NOMO-1 treated with dmso at 0.1 percent for 144 hours (cell line): ENCODE results near the gene SIGLEC9.

ENCODE experiments used
- DNase-seq: peaks from one replicate; lab custom pipeline; 2025; ENCODE audit not compliant: unreplicated experiment; lab: John Stamatoyannopoulos, UW

Gene SIGLEC9

DNA sequence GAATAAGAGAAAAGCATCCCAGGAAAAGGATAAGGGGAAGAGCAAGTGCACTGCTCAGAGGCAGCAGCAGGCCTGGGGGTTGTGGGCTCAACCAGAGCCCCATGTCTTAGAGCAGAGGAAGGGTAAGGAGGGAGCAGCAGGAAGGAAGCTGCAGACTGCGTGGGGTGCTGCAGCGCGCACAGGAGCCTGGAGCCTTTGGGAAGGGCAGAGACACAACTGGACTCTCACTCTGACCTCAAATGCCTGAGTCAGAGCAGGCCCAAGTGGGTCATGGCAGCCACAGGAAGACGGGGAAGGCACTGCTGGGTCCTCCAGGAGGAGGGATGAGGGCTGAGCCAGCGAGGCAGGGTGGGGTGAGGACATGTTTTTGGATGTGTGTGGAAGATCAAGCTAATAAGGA, 49.0 kb downstream of the SIGLEC9 start:
- DNase-seq, result no peak

DNA sequence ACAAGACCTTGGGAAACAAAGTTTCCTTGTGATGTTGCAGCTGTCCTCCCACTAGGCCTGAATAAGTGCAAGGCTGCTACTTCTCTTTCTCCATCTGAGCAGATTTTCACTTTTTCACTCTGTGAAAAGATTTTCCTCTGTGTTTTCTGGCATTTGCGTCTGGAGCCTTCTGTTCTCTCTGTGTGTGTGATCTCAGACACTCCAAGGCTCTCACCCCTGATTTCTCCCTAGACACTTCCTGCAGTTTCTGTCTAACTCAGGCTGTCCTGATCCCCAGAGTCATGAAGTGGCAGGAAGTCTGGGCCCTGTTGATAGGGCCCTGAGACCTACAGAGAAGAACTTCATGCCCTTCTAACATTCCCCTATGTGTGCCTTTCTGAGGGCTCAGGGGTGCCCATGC, 54.5 kb downstream of the SIGLEC9 start:
- no peak for DNase-seq
